GM18511 (cell line): ENCODE data around the gene EPS15.
"Not testable (repeated sequence)": the region's sequence is repeated elsewhere in the genome, so short reads cannot be mapped to it uniquely, and the experiment has no call there.

Experiments used
- ATAC-seq: cut with Tn5 transposase; IDR thresholded peaks from one replicate; pipeline ENCODE4 v1.9.1; 2021; ENCODE audit warnings: mild to moderate bottlenecking, moderate library complexity; ENCODE audit not compliant: unreplicated experiment

Gene EPS15

DNA sequence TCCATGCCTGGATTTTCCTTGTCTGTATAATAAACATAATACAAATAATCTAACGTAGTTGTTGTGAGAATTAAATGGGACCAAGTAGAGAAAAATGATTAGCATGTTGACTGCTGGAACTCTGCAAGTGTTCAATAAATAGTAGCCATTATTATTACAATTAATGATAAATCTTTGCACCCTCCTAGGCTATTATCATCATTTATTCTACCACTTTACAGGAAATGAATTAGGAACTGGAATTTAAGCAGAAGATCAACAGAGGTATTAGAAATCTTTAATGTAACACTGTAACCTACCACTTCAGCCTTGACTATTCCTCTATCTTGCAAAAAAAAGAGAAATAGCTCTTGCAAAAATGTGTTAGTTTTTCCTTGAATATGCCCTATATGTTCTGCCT, 126.8 kb downstream of the EPS15 start:
- no peak for ATAC-seq

DNA sequence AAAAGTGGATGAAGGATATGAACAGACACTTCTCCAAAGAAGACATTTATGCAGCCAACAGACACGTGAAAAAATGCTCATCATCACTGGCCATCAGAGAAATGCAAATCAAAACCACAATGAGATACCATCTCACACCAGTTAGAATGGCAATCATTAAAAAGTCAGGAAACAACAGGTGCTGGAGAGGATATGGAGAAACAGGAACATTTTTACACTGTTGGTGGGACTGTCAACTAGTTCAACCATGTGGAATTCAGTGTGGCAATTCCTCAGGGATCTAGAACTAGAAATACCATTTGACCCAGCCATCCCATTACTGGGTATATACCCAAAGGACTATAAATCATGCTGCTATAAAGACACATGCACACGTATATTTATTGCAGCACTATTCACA, 128.4 kb downstream of the EPS15 start:
- ATAC-seq, result not testable (repeated sequence)

DNA sequence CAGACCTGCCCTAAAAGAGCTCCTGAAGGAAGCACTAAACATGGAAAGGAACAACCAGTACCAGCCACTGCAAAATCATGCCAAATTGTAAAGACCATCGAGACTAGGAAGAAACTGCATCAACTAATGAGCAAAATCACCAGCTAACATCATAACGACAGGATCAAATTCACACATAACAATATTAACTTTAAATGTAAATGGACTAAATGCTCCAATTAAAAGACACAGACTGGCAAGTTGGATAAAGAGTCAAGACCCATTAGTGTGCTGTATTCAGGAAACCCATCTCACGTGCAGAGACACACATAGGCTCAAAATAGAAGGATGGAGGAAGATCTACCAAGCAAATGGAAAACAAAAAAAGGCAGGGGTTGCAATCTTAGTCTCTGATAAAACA, 131.8 kb downstream of the EPS15 start:
- ATAC-seq, result not testable (repeated sequence)

DNA sequence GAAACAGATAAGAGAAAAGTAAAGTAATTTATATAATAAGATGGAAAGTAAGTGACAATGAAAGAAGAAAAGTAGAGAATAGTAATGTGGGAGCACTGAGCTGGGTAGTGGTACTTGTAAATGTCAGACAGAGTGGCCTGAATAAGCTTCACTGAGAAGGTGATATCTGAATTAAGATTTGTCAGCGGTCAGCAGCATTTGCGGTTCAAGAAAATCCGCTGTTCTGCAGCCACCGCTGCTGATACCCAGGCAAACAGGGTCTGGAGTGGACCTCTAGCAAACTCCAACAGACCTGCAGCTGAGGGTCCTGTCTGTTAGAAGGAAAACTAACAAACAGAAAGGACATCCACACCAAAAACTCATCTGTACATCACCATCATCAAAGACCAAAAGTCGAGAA, 132.8 kb downstream of the EPS15 start:
- ATAC-seq, result not testable (repeated sequence)

DNA sequence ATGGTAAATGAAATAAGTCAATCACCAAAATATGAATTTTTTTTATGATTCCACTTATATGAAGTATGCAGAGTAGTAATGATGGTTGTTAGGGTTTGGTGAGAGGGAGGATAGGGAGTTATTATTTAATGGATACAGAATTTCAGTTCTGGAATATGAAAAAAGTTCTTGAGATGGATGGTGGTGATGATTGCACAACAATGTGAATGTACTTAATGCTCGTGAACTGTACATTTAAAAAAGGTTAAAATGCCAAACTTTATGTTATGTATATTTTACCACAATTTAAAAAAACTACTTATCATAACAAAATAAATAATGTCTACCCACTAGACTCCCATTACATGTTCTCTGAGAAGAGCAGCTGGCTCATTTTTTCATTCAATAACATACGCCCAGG, 133.3 kb downstream of the EPS15 start:
- no peak for ATAC-seq

DNA sequence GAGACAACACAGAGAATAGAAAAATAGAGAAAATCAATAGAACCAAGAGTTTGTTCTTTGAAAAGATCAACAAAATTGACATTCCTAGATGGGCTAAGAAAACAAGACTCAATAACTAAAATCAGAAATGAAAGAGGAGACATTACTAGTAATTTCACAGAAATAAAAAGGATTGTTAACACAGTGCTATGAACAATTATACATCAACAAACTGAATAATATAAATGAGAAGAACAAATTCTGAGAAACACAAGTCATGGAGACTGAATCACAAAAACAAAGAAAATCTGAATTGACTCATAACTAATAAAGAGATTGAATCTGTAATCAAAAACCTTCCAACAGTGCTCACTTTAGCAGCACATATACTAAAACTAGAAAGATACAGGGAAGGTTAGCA, 137.1 kb downstream of the EPS15 start:
- no peak for ATAC-seq

DNA sequence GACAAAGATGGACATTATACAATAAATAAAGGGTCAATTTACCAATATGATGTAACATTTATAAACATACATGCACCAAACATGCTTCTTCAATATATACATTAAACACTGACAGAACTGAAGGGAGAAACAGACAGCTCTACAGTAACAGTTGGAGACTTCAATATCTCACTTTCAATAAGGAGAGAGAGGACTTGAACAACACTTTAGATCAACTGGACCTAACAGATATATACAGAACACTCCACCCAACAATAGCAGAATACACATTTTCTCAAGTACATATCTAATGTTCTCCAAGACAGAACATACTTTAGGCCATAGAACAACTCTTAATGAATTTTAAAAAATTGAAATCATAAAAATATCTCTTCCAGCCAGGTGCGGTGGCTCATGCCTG, 138.1 kb downstream of the EPS15 start:
- ATAC-seq, result no peak

DNA sequence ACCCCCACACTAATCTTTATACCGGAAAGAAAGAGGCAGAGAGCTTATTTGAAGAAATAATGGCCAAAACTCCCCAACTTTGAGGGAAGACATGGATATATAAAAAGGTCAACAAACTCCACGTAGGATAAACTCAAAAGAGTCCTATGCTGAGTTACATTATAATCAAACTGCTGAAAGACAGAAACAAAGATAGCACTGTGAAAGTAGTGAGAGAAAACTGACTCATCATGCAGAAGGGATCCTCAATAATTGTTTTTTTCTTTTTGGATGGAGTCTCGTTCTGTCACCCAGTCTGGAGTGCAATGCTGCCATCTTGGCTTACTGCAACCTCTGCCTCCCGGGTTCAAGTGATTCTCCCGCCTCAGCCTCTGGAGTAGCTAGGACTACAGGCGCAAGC, 140.2 kb downstream of the EPS15 start:
- ATAC-seq, result no peak

DNA sequence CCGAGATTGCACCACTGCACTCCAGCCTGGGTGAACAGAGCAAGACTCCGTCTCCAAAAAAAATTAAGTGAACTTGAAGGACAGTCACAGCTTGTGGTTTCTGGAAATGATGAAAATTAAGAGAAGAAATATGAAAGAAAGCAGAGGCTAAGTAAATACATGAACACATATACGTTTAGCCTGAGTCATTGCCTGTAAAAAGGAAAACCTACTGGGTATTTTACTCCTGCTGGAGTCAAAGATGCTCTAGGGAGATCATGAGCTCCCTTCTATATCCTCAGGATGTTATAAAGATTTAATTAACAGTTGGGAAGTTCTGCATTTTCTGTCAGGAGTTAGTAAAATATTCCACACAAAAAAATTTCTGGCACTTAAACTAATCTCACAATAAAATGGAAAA, 145.2 kb downstream of the EPS15 start:
- ATAC-seq, result no peak

DNA sequence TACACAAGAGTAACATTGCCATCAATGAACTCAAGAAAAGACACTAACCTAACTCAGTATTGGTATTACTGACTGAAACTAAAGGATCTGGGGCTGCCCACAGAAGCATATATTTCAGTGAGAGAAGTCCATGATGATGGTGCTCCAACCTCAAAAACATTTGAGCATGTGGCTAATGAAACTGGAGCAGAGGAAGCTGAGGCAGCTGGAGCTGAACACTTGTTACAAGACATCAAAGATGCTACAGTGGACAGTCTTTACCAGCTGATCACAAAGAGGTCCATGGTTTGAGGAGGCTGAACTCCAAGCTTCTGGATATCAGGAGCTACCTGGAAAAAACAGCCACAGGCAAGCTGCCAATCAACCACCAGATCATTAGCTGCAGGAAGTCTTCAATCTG, 146.5 kb downstream of the EPS15 start:
- ATAC-seq, result no peak

DNA sequence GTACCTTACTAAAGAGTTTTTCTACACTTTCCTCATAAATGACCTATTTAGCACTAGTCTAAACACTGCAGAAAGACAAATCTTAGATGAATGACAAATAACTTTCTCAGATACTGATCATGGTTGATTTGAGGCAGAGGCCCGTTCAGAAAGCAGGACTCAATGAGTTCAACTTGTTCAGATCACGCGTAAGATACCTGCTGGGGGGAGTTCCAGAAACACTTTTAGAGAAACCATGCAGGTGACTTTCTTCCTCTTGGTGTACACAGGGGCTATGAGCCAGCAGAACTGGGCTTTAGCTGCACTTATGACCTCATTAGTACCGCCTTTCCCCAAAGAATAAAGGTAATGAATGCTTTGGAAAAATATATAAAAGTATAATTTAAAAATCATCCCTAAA, 149.9 kb downstream of the EPS15 start:
- no peak for ATAC-seq

DNA sequence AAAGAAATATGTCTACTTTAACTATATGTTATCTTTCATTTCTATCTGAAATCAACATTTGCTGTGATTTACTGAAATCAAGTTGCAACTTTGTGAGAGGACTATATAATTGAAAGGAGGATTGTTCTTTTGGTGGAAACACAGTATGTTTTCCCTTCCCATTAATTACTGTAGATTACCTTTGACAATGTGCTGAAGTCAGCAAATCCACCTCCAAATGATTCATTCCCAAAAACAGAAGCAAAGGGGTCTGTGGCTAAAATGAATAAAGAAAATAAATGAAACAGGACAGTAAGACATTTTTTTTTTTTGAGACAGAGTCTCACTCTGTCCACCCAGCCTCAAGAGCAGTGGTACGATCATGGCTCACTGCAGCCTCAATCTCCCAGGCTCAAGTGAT, 153.3 kb downstream of the EPS15 start:
- no peak for ATAC-seq

DNA sequence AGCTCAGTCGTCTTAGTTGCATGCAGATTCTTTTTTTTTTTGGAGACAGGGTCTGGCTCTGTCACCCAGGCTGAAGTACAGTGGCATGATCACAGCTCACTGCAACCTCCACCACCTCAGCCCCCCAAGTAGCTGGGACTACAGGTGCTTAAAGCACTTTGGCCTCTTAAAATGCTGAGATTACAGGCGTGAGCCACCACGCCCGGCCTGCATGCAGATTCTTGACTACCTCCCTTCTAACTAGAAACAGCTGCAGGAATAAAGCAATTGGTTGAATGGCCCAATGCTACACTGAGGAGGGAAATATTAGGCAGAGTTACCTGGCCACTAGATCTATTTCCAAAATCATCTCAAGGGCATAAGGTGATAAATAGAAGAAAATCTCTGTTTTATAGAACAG, 159.2 kb downstream of the EPS15 start:
- no peak for ATAC-seq

DNA sequence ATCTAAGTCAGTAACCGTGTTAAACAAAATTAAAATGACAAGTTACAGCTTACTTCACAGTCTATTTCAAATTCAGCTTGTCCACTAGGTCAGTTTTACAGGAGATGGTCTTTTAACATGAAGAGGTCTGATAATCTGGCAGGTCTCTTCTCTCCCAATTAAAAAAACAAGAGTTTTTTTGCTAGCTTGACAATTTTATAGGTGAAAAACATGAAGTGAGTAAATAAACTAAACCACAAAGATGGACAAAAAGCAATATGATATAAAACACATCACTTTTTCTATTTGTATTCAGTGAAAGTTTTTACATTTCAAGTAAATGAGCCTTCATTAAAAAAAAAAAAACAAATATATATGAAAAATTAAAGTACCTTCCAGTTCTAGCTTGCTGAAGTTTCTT, 163.7 kb downstream of the EPS15 start:
- no peak for ATAC-seq

DNA sequence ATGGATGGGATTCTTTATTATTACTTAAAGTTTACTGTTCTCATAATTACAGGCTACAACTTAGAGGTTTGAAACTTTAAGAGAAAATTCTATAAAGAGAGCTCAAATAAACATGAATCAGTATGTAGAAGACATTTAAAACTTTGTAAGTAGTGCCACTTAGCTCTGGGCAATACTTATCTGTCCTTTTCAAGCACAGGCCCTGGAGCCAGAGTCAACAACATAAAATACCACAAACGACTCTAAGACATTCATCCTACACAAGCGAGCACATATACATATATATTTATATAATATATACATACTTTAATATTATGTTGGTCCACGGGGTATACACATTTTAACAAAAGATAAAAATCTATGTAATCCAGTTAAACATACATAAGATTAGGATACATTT, 164.7 kb downstream of the EPS15 start:
- no peak for ATAC-seq

DNA sequence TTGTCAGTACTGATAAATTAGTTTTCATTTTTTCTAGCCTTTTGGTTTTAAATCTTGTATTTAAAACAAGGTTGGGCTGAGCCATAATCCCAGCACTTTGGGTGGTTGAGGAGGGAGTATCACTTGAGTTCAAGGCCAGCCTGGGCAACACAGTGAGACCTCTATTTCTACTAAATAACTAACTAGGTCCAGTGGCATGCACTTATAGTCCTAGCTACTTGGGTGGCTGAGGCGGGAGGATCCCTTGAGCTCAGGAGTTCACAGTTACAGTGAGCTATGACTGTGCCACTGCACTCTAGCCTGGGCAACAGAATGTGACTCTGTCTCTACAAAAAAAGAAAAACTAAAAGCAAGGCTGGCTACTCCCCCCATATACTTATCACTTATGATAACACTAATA, 167.2 kb downstream of the EPS15 start:
- no peak for ATAC-seq

DNA sequence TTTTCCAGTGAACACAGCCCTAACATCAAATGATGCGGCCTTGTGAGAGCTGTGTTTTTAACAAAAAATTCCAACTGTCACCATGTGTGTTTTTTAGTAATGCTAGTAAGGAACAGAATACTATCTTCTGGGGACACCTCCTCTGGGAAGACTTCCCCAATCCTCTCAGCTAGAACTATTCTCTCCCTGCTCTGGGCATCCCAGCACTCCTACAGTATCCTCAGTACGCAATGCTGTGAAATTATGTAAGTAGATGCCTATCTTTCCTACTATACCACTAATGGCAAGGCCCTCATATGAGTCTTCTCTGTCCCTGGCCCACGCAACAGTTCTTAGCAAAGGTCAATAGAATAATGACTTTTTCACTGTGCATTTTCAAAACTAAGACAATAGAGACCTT, 169.2 kb downstream of the EPS15 start:
- ATAC-seq, result no peak

DNA sequence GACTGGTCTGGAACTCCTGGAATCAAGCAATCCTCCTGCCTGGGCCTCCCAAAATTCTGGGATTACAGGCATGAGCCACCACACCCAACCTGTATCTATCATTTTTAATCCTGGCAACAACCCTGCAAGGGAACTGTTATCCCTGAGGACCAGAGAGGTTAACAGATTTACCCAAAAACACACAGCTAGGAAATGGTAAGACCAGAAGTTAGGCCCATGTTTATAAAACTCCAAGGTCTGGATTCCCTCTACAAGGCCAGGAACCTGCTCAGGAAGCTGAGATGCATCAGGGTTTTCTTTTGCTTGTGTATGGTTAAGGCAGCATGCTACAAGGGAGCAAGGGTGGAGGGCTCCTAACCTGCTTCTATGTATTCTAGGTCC, 170.9 kb downstream of the EPS15 start:
- ATAC-seq, result no peak

DNA sequence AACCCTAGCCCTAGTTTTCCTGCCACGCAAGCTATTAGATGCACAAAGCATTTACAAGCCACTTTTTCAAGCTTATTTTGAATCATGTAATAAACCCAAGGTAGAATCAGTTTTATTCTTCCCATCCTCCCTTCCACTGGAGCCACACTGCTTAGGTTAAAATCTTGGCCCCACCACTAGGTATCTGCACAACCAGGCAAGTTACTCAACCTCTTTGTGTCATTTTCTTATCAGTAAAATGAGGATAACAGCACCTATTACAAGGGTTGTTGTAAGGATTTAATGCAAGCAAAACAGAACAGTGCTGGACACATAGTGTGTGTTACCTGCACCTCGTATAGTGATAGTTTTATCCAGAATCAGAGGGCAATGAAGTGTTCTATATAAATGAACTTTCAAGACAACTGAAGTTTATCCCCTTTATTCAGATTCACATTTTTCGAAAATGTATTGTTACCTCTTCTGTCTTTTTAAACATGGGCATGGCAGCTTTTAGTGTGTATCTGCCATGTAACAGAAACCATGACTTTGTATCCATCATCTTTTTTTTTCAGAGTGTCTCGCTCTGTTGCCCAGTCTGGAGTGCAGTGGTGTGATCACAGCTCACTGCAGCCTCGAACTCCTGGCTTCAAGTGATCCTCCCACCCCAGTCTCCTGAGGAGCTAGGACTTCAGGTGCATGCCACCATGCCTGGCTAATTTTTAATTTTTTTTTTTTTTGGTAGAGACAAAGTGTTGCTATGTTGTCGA, 171.5 kb downstream of the EPS15 start:
- no peak for ATAC-seq

DNA sequence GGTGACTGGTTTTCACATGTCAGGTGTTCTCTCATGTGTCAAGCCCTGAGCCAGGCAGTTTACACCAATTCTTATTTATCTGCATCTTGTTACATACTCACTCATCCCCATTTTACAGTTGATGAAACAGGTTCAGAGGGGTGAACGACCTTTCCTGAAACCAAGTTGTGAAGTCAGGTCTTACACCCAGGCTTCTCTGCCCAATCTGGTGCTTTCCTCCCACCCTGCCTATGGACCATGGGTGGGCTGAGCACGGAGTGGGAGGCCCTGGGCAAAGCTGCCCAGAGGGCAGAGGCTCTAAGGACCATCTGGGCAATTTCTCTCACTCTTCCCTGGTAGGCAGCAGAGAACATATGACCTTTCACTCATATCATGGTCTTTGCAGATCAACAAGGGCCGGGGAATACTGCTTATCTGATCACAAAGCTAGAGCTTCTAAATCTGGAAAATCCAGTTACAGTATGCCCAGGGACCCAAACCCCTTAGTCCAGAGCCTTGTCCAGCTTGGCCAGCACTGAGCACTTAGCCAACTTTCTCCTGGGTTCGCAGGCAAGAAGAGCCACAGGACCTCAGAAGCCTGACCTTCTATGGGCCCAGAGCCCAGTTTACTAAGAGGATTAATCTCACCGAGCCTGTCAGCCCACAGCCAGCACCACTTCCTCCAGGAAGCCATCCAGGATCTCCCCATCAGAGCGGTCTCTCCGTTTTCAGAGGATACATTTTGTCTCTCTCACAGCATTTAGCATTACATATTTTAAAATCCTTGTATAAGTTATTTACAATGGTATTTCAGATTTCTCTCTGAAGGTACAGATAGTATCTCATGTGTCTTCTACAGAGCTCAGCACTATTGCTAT, 172.8 kb downstream of the EPS15 start:
- no peak for ATAC-seq

DNA sequence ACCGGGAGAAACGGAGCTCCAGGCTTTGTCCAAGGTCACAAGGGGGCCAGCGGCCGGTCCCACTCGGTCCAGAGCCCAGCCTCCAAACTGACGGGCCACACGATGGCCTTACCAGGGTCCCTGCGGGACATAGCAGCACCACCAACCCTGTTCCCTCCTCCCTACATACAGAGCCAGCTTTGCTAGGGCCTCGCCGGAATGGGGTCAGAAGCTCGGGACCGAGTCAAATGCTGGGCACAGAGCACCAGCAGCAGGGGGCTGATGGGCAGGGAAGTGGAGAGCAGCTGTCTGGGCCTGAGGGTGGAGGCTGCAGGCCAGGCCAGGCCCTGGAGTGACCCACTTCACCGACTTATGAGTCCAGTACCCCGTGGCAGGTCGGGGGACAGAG, 173.8 kb downstream of the EPS15 start:
- no peak for ATAC-seq

DNA sequence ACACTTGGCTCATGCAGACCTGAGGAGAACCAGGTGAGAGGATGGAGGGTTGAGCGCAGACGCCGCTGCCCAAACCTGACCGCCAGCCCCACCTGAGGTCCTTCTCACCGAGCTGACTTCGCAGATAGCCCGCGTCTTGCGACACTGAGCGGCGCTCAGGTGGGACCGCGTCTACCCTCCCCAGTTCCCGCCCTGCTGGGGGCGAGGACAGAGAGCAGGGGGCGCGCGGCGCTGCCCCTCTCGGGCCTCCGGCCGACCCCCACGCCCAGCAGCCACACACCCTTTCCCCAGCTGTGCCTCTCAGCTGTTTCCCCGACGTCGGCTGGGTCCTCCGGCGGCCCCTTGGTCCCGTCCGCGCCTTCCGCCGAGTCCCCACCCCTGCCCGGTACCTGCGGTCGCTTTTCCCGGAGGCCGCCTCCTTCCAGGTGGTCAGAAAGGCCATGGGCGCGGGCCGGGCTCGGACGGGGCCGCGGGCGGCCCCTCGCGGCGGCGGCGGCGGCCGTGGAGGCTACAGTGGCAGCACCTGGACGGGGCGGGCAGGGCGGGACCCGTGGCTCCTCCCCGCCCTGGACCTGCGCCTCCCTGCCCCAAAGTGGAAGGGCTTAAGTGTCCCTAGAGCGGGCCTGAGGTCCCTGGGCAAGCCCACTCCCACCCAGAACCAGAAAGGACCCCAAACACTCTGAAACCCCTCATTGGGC, 174.3 kb downstream of the EPS15 start:
- ATAC-seq, result no peak
